GM13977 (cell line): ENCODE data around the gene PLPP2.

Source experiments
- DNase-seq: peaks from one replicate; pipeline ENCODE4 v3.0.0; 2012; ENCODE audit warnings: low spot score
- in situ Hi-C: fragments of 300-500 bp; cut with MboI; formaldehyde crosslinking; loops from one replicate; pipeline ENCODE4 v1.12.0; 2022; ENCODE audit warnings: low sequenced_read_pairs, low pct_unique_long_range_greater_than_20kb, mixed read lengths, inconsistent platforms; ENCODE audit not compliant: unreplicated experiment
- TF ChIP-seq, protein P1 (sequence below): IDR thresholded peaks from 2 replicates; pipeline ENCODE4 v1.5.1; 2012; ENCODE audit warnings: mild to moderate bottlenecking, control low read depth; ENCODE audit not compliant: insufficient read depth; ENCODE audit errors: extremely low read depth, missing control alignments

Gene PLPP2

DNA sequence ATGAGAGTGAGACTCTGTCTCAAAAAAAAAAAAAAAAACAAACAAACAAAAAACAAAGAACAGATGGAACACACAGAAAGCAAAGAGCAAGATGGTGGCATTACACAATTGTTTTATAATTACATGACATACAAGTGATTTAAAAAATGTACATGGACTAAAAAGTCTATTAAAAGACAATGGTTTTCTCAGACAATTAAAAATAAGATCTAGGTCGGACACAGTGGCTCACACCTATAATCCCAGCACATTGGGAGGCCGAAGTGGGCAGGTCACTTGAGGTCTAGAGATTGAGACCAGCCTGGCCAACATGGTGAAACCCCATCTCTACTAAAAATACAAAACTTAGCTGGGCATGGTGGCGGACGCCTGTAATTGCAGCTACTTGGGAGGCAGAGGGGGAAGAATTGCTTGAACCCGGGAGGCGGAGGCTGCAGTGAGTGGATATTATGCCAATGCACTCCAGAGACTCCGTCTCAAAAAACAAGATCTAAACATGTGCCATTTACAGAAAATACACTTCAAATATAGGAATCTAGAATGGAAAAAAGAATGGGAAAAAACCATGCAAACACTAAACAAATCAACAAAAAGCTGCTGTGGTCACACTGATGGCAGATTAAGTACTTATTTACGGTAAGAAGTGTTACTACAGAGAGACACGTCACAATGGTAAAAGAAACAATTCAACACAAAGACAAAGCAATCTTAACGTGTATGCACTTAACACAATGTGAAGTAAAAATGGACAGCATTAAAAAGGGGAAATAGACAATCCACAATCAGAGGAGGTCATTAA lies 26.7 kb upstream of the PLPP2 start:
- in situ Hi-C loops: no loop called here
- TF ChIP-seq, protein P1, sequence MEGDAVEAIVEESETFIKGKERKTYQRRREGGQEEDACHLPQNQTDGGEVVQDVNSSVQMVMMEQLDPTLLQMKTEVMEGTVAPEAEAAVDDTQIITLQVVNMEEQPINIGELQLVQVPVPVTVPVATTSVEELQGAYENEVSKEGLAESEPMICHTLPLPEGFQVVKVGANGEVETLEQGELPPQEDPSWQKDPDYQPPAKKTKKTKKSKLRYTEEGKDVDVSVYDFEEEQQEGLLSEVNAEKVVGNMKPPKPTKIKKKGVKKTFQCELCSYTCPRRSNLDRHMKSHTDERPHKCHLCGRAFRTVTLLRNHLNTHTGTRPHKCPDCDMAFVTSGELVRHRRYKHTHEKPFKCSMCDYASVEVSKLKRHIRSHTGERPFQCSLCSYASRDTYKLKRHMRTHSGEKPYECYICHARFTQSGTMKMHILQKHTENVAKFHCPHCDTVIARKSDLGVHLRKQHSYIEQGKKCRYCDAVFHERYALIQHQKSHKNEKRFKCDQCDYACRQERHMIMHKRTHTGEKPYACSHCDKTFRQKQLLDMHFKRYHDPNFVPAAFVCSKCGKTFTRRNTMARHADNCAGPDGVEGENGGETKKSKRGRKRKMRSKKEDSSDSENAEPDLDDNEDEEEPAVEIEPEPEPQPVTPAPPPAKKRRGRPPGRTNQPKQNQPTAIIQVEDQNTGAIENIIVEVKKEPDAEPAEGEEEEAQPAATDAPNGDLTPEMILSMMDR: no peak
- no peak for DNase-seq

DNA sequence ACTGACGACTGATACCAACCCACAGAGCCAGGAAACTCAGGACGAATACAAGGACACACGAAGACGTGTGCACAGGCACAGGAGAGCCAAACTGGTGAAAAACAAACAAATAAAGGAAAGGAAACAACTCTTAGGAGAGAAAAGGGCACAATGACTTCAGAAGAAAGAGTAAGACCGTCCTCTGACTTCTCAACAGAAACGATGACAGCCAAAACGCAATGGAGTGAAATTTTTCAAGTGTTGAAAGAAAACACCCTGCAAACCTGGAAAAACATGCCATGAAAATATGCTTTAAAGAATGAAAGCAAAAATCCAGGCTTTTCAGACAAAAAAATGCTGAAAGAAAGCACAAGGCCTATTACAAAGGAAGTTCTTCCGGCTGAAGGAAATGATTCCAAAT lies 24.6 kb upstream of the PLPP2 start:
- TF ChIP-seq, protein P1: no peak
- no peak for DNase-seq
- in situ Hi-C loops: no loop called here

- DNase-seq: no peak
- TF ChIP-seq, protein P1: no peak
- in situ Hi-C loops: no loop called here
Measured at GRCh38 chr19:313988-314815, 23.0 kb upstream of the PLPP2 start.

DNA sequence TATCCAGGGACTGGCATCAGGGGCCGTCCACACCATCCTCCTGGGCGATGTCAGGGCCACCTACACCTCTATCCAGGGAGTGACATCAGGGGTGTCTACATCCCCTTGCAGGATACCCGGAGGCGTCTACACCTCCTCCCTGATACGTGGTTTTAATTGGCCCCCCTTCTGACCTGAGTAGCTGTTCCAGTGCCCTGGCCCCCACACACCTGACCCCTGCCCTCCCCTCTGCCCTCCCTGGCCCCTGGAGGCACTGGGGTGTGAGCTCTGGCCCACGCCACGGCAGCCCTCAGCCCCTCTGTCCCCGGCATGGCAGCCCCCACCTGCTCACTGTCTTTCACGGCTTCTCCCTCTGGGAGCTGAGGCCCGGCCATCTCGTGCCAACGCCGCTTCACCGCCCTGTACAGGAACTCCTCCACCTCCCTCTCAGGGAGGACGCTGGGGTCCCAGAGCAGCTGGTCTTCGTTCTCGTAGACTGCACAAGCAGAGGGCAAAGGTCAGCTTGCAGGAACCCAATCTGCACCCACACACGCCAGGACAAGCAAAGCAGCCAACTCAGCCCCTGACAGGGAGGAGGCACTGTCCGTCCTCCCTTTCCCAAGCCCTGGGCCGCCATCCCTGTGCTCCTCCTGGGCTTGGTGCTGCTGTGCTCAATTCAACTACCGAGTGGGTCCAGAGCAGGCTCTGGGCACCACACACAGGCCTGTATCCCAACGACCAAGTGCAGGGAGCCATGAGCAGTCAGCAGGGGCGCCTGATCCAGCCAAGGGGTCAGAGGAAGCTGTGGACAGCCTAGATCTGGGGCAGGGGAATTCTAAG lies 22.2 kb upstream of the PLPP2 start:
- no peak for DNase-seq
- in situ Hi-C loops: no loop called here

GRCh38 chr19:311813-312261 lies 20.6 kb upstream of the PLPP2 start:
- TF ChIP-seq, protein P1: no peak
- no peak for DNase-seq
- in situ Hi-C loops: no loop called here

More for the DNA sequence above, 22.2 kb upstream of the PLPP2 start:
- TF ChIP-seq, protein P1: no peak
